ENCODE measurements around the gene IFITM10.

- TF ChIP-seq, protein P1, sequence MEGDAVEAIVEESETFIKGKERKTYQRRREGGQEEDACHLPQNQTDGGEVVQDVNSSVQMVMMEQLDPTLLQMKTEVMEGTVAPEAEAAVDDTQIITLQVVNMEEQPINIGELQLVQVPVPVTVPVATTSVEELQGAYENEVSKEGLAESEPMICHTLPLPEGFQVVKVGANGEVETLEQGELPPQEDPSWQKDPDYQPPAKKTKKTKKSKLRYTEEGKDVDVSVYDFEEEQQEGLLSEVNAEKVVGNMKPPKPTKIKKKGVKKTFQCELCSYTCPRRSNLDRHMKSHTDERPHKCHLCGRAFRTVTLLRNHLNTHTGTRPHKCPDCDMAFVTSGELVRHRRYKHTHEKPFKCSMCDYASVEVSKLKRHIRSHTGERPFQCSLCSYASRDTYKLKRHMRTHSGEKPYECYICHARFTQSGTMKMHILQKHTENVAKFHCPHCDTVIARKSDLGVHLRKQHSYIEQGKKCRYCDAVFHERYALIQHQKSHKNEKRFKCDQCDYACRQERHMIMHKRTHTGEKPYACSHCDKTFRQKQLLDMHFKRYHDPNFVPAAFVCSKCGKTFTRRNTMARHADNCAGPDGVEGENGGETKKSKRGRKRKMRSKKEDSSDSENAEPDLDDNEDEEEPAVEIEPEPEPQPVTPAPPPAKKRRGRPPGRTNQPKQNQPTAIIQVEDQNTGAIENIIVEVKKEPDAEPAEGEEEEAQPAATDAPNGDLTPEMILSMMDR (IDR thresholded peaks at IDR 0.05), result no peak
- TF ChIP-seq POLR2A (IDR thresholded peaks at IDR 0.05), result no peak
Measured at GRCh38 chr11:1761110-1761856, 10.9 kb upstream of the IFITM10 start.

Data from heart left ventricle (tissue), 13 donors.